GM18951 (cell line): Measurements from ENCODE around the gene RANBP10.

Experiments used
- POLR2A ChIP-seq: IDR thresholded peaks from 4 replicates; pipeline ENCODE4 v1.6.1; 2011; ENCODE audit warnings: mild to moderate bottlenecking; ENCODE audit not compliant: insufficient read length, insufficient read depth; ENCODE audit errors: extremely low read depth
- in situ Hi-C: fragments of 300-500 bp; cut with MboI; formaldehyde crosslinking; loops from one replicate; pipeline ENCODE4 v1.12.0; 2022; ENCODE audit warnings: low sequenced_read_pairs, mixed read lengths, inconsistent platforms; ENCODE audit not compliant: unreplicated experiment

The RANBP10 gene

DNA sequence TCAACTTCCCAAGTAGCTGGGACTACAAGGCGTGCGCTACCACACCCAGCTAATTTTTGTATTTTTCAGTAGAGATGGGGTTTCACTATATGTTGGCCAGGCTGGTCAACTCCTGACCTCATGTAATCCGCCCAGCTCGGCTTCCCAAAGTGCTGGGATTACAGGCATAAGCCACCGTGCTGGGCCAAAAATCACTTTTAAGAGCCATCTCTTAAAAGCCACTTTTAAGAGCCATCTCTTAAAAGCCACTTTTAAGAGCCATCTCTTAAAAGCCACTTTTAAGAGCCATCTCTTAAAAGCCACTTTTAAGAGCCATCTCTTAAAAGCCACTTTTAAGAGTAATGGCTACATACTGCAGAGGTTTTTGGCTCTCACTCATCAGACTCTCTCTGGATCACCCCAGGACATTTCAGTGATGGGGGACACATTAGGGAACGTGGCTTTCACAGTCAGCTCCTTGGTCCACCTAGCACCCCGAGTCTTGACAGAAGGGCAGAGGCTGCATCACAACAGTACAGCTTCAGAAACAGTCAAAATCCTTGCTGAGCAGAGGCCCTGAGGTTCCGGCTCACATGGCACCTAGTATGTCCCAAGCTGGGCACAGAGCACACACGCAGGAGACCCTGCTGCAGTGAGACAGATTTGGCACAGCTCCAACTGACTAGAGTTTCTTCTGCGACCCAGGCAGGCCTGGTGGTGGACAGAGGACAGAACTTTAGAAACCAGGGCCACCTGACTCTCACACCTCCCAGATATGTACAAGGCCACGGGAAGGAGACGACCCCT lies 23.6 kb downstream of the RANBP10 start:
- TF ChIP-seq POLR2A, result no peak
- in situ Hi-C loops, result no loop called here

DNA sequence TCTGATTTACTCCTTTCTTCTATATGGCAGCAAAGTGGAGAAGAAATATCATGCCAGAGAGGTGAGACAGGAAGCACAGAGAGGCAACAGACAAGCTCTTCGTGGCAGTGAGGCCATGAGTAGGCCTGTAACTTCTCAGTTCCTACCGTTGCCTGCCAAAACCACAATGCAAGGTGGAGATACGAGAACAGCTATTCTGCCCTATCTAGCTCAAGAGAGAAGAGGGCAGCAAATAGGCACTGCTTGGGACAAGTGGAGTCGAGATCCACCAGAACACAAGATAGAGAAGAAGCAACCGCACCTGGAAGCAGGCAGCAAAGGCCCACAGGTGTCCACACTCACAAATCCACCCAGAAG lies 24.8 kb downstream of the RANBP10 start:
- in situ Hi-C loops, result no loop called here
- TF ChIP-seq POLR2A, result no peak

DNA sequence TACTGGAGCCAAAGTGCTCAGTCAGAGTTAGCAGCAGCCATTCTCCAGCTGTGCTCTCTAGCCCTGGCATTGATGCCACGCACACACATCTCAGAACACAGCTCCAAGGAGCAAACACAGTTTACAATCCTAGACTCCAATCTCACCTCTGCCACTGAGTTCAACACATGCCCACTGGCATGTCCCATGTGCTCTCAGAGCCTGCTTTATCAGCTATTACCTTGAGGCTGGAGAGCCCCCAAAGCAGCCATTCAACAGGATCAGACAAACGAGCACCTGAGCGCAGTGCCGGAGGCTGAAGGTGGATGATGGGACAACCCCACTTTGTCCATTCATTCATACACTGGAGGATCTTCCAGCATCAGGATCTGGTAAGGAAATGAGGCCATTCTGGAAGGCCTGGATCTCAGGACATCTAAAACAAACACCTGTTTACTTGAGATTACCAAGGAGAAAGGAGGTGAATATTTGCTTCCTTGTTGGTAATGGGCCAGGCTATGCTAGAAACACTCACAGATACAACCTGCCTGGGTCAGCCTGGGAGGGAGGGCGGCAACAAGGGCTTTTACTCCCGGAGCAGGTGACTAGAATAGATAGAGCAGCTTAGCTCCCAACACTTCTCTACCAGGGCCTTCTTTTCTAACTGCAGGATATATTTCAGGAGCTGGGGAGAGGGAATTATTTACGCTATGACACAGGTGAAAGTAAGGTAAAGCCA lies 25.4 kb downstream of the RANBP10 start:
- no peak for TF ChIP-seq POLR2A
- in situ Hi-C loops, result no loop called here

DNA sequence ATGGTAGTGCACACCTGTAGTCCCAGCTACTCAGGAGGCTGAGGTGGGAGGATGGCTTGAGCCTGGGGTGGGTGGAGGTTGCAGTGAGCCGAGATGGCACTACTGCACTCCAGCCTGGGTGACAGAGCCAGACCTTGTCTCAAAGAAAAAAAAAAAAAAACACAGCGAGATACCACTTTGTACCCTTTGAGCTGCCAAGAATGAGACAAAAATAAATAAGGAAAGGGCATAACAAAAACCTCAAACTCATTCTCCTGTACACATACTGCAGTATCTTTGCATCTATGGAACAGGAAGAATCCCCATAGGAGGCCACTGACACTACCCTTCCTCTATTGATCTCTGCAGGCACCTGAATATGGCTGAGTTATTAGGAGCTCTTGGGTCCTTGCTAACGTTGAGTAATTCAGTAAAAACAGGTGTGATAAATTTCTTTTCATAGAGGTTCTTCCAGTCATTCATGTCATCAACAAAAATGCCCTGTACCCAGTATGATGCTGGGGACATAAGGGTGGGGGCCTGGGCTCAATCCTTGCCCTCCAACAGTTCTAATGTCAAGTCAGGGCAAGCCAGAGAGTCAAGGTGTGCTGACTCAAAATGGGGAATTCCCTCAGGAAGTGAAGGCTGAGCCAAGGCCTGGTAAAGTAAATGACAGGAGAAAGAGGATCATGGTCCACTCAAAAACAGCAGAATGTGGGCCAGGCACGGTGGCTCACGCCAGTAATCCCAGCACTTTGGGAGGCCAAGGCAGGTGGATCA lies 26.9 kb downstream of the RANBP10 start:
- TF ChIP-seq POLR2A, result no peak
- in situ Hi-C loops, result no loop called here

DNA sequence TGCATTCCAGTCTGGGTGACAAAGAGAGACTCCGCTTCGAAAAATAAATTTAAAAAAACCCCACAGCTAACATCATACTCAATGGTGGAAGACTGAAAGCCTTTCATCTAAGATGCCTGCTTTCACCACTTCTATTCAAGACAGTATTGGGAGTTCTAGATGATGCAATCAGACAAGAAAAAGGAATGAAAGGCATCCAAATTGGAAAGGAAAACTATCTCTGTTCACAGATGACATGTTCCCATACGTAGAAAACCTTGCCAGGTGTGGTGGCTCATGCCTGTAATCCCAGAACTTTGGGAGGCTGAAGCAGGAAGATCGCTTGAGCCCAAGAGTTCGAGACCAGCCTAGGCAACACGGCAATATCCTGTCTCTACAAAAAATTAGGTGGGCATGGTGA lies 31.1 kb downstream of the RANBP10 start:
- no peak for TF ChIP-seq POLR2A
- in situ Hi-C loops, result no loop called here

GRCh38 chr16:67774457-67774853 lies 31.9 kb downstream of the RANBP10 start:
- in situ Hi-C loops, result no loop called here
- TF ChIP-seq POLR2A, result no peak

GRCh38 chr16:67773569-67774456 lies 32.5 kb downstream of the RANBP10 start:
- in situ Hi-C loops, result no loop called here
- TF ChIP-seq POLR2A, result no peak

GRCh38 chr16:67773099-67773498 lies 33.3 kb downstream of the RANBP10 start:
- no peak for TF ChIP-seq POLR2A
- in situ Hi-C loops, result no loop called here

DNA sequence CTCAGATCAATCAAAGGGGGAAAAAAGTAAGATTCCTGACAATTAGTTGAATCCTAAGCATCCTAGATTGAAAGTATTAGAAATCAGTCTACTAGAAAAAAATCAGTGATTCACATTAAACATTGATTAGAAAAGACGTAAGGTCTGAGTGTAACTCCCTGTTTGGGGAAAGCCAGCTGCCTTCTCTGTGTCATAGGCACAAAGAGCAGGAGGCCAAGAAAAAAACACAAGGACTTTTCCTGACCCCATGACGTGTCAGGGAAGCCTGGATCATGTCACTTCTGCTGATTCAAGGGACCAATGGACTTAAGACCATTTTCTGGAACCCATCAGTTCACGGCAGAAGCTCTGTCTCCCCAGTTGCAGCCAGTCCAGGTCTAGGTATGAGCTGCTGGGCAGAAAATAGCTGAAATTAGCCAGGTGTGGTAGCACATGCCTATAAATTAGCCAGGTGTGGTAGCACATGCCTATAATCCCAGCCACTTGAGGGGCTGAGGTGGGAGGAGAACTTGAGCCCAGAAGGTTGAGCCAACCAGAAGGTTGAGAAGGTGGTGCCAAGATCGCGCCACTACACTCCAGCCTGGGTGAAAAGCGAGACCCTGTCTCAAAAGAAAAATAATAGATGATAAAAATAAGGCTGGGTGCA lies 35.9 kb downstream of the RANBP10 start:
- in situ Hi-C loops, result no loop called here
- TF ChIP-seq POLR2A, result no peak

GRCh38 chr16:67767953-67768352 lies 38.4 kb downstream of the RANBP10 start:
- in situ Hi-C loops, result no loop called here
- no peak for TF ChIP-seq POLR2A

GRCh38 chr16:67766291-67766690 lies 40.1 kb downstream of the RANBP10 start:
- in situ Hi-C loops, result no loop called here
- TF ChIP-seq POLR2A, result no peak

DNA sequence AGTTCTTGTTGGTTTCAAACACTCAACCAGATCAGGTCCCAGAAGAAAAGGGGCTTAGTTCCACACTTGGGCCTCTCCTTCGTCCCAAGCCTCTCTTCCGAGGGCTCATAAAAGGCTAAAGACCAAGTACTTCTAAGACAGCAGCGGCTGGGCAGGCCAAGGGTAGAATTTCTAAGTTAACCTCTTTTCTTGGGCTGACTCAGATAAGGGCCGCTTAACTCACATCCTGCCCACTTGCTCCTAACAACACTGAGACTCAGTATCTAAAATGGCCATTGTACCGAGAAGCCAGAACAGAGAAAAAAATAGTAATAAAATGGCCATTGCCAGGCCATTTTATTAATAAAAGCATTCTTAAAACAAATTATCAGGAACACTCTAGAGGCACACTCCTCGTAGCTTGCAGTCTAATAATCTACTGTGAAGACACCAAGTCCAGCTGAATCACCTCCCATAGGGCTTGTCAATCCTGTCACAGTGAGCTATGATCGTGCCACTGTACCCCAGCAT lies 42.1 kb downstream of the RANBP10 start:
- TF ChIP-seq POLR2A, result no peak
- in situ Hi-C loops, result no loop called here
